ENCODE results near the gene TSC1. TPM values are rescaled to one million over a fixed set of nuclear protein-coding genes. Genes with fewer than 3 reads are reported as not detected.

Gene TSC1
- total RNA-seq, 1 donor from 2014 or later, result 41.0 TPM

DNA sequence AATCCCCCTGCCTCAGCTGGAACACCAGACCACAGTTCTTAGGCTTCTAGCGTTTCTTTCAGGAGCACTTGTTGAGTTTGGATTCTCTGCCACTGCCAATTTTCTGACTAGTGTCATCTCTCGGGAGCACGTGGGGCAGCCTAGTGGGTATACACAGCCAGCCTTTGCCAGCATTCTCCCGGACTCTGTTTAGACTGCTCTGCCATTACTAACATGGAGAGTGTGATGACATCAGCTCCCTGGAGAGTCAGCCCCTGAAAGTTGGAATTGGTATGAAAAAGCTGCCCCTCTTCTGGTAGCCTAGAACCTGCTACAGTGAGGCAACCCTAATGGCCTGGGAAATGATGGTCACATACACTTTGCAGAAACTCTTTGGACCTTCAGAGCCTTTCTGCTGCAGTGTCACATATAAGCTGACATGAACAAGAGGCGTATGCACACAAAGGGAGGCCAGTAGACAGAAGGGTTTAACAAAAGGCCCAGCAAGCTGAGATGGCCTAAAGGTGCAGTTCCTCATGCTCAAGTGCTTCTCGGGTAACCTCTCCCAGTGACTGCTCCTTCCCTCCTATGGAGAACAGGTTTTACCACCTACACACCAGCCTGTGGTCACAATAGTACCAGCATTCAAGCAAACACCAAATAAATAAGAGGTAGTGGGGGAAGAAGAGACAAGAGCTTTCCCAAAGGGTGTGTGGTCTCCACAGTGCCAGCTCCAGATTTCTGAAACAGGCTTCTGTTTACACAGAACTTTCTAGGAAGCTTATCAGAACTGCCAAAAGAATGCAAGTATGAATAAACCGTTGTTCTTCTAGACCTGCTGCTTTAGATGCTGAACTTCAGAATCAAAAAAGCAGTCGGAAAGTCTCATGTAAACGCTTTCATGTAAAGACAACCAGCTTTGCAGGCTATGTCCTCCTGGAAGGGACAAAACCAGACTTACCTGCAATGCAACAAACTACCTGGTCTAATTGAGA is 49.3 kb downstream of the TSC1 start:
- intact Hi-C loops (cut with micrococcal nuclease), result no loop called here

DNA sequence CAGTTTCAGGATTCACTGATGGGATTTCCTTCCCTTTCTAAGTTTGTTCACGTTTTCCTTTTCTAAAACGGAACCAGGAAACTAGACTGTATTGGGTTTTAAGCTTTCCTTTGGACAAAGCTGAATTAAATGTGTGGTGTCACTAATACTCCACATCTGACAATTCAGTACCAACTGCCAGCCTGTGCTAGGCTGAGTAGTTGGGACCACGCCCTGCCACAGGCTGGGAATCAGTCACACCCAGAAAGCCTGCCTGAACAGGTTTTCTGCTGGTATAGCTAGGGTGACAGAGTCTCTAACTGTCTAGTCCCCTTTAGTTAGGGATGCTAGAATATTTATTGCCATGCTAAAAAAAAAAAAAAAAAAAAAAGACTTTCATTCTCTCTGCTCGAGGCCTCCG is 50.1 kb downstream of the TSC1 start:
- intact Hi-C loops (cut with micrococcal nuclease), result no loop called here

DNA sequence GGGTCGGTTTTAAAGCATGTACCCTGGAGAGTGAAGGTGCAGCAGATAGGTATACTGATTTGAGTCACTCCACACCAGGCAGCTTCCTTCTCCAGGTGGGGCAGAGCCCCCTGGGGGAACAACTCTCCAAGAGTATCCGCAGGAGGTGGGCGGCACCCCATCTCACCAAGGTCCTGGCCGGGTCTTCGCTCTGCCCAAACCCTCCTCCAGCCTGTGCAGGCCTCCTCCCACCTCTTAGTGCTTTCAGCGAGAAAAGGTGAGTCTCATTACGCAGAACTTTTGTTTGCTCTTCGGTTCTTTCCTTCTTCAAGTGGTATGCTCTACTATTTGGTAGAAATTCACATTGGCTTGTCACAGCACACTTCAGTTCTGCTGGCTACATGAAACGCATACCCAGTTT is 52.0 kb downstream of the TSC1 start:
- intact Hi-C loops (cut with micrococcal nuclease), result no loop called here

DNA sequence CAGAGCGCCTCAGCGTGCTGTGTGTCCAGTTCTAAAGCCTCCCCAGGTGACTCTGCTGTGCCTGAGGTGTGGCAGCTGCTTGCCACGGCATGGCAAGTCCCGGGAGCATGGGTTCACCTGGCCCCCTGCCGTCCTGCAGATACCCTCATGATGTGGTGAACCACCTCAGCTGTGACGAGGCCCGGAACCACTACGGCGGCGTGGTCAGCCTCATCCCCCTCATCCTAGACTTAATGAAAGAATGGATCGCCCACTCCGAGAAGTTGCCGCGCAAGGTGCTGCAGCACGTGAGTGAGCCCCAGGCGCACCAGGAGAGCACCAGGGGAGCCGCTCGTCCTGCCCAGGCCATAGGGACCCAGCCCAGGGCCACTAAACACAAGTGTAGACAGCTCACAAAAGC is 56.3 kb downstream of the TSC1 start:
- intact Hi-C loops (cut with micrococcal nuclease), result no loop called here

DNA sequence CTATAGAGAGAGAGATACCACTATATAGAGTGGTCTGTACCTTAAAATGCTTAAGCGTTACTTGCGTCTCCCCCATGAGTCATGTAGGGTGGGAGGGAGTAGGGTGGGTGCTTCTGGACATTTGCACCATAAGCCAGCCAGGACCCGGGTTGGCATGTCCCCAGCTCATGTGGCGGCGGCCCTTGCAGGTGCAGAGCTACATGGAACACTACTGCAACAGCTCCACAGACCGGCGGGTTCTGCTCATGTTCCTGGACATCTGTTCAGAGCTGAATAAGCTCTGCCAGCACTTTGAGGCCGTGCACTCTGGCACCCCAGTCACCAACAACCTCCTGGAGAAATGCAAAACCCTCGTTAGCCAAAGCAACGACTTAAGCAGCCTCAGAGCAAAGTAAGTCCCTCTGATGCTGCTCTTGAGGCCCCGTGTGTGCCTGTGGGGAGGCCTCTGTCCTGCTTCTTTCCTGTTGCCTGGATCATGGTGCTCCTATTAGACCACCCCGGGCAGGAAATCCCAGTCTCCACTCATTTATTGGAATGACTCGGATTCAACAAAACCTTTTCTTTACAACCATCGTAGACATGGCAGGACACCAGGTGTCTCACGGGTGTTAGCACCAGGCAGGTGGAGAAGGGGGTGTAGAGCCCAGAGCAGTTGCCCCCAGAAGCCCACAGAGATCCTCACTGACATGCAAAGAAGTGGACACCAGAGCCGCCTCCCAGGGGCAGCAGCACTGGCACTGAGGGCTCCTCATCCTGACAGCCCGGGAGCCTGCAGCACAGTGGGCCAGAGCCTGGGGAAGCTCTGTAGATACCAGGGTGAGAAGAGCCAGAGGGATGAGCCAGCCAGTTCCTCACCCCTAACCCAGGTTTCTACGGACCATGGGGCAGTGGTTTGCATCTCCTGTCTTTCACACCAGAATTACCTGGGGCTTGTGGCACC is 57.0 kb downstream of the TSC1 start:
- intact Hi-C loops (cut with micrococcal nuclease), result no loop called here

DNA sequence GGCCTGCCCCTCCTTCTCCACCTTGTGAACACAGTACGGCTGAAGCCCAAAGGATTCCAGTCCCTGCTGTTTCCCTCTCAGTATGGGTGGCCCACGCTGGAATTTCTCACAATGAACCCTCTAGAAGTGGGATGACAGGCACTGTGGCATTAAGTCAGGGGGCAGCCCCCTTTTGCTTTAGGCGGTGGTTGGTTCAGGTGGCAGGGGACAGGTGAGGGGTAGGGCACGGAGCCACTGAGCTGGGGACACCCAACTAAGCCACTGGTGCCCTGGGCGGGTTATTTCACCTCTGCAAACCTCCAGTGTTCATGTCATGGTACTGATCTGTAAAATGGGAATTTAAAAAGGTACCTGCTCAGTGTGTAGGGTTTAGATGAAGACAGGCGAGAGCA is 58.1 kb downstream of the TSC1 start:
- intact Hi-C loops (cut with micrococcal nuclease), result no loop called here

DNA sequence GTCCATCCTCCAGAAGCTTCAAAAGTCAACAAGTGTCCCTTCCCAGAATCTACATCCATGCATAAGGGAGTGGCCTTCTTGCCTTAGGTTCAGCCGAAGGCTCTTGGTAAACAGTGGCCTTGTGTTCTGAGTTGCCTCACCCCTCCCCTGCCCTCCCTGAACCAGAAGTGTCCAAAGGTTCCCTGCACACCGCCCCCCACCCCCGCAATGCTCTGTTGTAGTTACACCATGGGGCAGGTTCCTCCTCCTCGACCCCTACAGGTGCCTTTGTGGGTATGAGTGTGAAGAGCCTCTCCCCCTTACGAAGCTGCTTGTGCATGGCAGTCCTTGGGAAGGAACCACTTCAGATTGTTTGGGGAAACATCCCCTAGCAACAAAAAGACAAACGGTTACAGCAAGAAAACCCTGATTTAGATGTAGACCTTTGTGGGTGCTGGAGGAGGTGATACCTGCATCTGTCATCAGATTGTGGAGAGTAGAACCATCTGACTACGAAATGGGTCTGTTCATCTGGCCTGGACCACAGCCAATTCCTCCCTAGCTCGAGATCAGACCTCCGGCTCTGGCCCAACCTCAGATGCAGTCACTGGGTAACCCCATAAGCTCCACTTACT is 58.6 kb downstream of the TSC1 start:
- intact Hi-C loops (cut with micrococcal nuclease), result no loop called here

DNA sequence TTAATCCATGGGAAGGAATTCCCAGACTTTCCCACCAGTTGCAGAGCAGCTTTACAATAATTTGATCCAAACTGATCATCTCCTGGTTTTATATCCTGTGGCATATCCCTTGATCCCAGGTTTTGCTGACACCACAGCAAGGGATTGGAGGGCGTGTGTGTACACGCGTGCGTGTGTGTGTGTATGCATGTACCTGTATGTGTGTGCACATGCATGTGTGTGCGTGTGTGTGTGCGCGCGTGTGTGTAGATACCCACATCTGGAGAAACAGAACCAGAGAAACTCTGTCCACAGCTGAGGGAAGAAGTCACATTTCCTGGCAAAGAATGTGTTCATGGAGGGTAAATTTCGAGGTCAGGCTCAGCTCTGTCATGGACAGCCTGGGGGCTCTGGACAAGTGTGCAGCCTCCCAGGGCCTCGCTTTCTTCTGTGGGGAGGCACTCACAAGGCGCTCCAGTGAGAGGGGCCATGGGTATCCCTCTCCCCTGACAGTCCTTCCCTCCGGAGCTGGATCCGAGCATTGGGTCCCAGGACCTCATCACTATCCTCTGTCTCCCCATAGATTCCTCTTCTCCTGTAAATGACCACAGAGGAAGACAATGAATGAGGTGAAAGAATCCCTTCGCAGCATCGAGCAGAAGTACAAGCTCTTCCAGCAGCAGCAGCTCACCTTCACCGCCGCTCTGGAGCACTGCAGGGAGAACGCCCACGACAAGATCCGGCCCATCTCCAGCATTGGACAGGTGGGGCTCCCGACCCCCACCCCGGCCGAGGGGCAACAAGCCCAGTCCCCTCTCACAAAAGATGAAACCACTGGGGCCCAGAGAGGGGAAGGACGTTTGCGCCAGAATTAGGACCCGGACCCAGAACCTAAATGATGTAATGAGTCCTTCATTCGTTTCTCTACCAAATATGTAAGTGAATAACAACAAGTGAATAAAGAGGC is 60.8 kb downstream of the TSC1 start:
- intact Hi-C loops (cut with micrococcal nuclease), result no loop called here

DNA sequence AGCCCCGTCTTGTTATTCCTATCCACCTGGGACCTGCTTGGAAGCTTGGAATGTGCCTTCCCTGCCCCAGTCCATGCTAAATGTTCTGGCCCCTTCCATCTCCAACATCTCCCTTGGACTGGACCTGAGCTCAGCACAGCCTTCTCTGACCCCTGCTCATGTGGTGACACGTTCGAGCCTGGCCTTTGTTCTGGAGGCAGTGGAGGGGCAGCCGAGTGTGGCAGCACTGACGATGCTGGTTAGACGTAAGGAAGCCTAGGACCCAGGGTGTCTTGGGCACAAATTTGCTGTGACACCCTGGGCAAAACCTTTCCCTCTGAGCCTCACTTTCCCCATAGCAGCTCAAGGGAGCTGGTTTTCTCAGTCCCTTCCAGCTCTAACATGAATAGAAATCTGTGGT is 61.8 kb downstream of the TSC1 start:
- intact Hi-C loops (cut with micrococcal nuclease), result no loop called here

DNA sequence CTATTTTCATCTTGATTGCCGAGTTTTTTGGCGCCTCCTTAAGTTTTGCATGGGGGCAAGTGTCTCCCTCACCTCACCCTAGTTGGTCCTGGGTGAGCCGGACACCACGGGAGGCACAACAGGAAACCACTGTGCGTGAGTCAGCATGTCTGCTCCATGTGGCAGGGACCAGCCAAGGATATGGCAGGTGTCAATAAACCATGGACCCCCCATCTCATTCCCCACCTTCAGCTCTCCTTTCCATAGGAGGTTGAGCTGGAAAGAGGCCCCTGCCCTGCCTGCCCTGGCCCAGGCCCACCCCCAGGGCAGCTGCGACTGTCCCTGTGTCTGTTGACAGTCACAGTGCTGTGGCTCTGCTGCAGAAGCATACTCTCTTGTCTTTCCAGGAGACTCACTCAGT is 62.6 kb downstream of the TSC1 start:
- intact Hi-C loops (cut with micrococcal nuclease), result no loop called here

DNA sequence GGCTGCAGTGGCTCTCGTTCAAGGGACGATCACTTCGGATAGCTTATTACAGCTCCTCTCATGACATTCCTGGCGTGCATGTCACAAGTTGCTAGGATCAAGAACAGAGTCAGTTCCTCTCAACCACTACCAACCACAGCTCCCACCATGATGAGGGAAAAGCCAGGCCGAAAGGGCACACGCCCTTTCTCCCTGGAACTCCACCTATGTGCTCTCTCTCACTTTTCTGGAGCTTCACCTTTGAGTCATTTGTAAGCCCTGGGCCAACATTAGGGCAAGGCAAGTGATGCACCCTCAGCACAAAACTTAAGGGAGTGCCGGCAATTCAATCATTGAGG is 64.1 kb downstream of the TSC1 start:
- intact Hi-C loops (cut with micrococcal nuclease), result no loop called here

DNA sequence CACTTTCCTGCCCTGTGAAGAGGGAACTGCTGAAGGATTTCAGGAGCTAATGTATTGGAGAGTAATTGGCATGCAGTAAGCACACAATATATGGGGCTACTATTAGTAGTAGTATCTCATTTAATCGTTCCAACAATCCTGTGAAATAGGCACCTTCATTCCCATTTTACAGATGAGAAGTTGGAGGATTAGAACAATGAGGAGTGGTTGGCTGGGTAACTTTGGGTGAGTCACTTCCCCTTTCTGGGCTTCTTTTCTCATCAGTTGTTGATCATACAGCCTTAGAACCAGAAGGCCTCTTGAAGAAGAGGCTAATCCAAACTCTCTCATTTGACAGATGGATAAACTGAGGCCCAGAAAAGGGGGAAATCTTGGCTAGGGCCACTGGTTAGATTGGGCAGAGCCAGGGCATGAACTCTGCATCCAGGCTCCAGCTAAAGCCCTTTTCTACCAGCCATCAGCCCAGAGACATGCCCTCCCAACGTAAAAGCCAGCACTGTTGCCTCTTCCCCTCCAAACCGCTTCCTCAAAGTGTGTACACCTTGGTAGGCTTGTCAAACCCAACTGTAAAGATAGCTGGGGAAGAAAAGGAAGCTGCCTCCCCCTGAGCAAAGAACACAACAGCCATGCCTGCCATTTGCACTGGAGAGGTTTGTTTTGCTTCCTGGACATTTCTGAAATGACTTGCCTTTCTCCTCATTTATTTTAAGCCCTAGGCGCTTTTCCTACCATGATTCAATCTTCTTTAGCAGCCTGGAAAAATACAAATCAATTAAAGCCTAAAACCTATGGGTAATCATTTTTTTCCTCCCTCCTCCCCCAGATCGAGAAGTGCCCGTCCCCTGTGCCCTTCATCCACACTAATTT is 64.7 kb downstream of the TSC1 start:
- intact Hi-C loops (cut with micrococcal nuclease), result loop anchor here (2.0 to 5.0 kb wide), 3 partner anchors 143 to 1752 kb away; partner anchors contain the start of genes GTF3C5 and NUP214

DNA sequence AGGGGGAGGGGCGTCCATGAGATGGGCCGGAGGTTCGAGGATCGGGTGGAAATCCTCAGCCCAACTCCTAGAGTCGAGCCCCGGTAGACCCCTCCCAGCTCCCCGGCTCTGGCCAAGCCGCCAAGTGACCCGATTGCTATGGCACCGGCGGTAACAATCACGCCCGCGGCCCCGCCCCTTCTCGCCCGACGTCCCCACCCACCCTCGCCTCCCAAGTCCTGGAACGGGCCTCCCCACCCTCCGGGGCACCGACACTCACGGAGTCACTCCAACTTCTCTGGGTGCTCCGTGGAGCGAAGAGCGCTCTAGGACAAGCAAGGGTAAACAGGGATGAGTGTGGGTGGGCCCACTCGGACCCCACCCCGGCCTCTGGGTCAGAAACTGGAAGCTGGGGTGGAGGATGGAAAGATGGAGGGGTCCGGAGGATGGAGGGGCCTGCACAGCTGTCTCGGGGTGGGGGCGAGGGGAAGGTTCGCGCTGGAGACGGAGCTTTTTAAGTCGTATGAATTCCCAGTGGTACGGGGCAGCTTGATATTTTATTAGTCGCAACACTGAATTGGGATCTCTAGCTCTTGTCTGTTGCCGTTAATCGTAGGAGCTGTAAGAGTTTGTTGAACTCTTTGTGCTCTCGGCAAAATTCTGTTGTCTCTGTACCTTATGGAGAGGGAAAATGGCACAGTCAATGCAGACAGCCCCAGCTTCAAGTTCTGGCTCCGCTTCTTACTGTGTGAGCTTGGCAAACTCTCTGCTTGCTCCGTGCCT is 65.5 kb downstream of the TSC1 start, which contains the start of gene SPACA9:
Gene SPACA9, plus strand, starts transcription at position 204 of the 762 bp plus-strand sequence. CDS start 5,050 bp downstream, outside the sequence.
- intact Hi-C loops (cut with micrococcal nuclease), result loop anchor here (1.0 to 5.0 kb wide), 6 partner anchors 23 to 1752 kb away; partner anchors contain the start of genes GTF3C4, GTF3C5, NUP214 and TSC1

DNA sequence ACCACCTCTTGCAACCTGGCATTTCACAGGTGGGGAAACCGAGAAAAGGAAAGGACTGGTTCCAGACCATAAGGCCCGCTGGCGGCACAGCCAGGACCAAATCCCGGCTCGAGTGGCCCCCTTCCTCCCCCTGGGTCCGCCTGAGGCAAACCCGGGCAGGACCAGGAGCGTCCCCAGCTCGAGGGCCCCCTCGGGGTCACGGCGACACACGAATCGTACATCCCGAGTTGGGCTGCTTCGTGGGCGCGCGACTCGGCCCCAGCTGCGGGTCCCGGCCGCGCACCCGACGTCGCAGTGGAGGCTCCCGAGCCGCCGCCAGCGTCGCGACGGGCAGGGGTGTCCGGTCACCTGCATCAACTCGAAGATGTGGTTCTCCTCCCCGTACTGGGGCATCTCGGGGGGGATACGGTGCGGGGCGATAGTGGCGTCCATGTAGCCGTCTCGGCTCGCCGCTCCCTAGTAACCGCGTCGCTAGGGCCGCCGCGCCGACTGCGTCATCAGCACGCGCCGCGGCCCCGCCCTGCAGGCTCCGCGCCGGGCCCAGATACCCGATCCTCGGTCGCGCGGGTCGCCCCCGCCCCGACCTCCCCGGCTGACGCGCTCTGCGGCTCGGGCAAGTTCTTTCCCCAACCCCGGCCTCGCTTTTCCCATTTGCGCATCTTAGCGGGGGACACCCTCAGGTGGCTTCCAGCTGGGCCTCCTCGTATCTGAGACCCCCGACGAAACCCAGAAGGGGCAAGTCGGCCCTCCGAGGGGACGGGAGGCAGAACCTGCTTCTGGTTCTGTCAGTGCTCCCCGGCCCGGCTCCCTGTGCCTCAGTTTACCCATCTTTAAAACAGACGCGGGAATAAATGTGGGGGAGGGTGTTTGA is 66.4 kb downstream of the TSC1 start, which contains the start of gene AK8:
Gene AK8, minus strand, starts transcription at position 461 of the 871 bp plus-strand sequence. Its CDS starts 29 bp downstream, at position 432.
- intact Hi-C loops (cut with micrococcal nuclease), result loop anchor here (1.0 to 5.0 kb wide), 6 partner anchors 24 to 1751 kb away; partner anchors contain the start of genes GTF3C4, GTF3C5, NUP214 and TSC1

DNA sequence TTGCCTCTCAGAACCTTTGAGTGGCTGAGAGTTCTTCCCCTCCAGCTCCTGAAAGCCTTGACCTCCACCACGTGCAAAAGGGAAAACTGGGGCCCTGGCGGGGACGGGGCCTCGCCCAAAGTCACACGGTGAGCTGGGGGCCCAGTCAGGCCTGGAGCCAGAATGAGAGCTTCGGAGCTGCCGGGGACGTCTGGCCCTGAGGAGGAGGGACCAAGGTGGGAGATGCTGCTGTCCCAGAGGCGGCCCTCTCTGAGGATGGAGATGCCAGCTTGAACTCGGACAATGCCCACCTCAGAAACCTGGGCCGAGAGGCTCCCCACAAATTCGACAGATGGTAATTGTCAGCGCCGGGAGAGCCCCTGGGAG is 67.0 kb downstream of the TSC1 start:
- intact Hi-C loops (cut with micrococcal nuclease), result loop anchor here (5.0 kb wide), 1 partner anchor 1750 kb away; the partner anchor contains the start of gene NUP214

DNA sequence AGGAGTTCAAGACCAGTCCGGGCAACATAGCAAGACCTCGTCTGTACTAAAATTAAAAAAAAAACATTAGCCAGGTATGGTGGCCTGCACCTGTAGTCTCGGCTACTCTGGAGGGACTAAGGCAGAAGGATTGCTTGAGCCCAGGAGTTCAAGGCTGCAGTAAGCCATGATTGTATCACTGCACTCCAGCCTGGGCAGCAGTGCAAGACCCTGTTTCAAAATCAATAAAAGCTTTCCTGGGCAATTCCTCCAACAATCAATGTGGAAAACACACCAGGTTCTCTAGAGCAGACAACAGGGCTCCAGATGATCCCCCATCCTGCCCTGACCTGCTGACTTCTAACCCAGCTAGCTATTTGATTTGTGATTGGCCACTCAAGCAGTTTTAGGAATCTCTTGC is 67.6 kb downstream of the TSC1 start:
- intact Hi-C loops (cut with micrococcal nuclease), result loop anchor here (5.0 kb wide), 1 partner anchor 1750 kb away; the partner anchor contains the start of gene NUP214

DNA sequence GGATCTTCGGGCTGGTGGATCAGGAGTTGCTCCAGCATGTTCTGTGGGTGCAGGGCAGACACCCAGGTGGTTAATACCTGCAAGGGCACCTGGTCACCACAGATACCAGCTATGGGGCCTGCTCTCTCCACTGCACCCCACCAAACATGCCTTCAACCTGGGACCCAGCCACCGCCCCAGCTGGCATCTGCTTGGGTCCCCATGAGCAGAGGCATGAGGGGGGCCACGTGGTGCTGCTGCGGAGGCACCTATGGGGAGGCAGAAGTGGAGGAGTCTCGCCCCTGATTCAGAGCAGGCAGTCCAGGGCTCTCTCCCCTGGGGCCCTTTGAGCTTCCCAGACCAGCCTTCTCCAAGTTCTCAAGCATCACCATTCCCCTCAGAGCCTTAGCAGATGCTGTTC is 69.3 kb downstream of the TSC1 start:
- intact Hi-C loops (cut with micrococcal nuclease), result loop anchor here (5.0 kb wide), 1 partner anchor 1748 kb away; the partner anchor contains the start of gene NUP214
